GM21737 (cell line): ENCODE measurements around the gene FAAP20.

Source experiments
- ATAC-seq: cut with Tn5 transposase; IDR thresholded peaks from one replicate; pipeline ENCODE4 v1.9.1; 2021; ENCODE audit warnings: mild to moderate bottlenecking, moderate library complexity; ENCODE audit not compliant: unreplicated experiment

The FAAP20 gene

GRCh38 chr1:2230781-2231531 lies 36.4 kb upstream of the FAAP20 start:
- ATAC-seq = no peak

GRCh38 chr1:2229911-2230731 lies 35.5 kb upstream of the FAAP20 start:
- ATAC-seq = no peak

- no peak for ATAC-seq
Measured at GRCh38 chr1:2229037-2229864, 34.7 kb upstream of the FAAP20 start.

GRCh38 chr1:2228694-2229036 lies 34.1 kb upstream of the FAAP20 start:
- ATAC-seq = no peak

- no peak for ATAC-seq
Measured at GRCh38 chr1:2228157-2228594, 33.6 kb upstream of the FAAP20 start, which contains the start of gene SKI. TSS of gene SKI (plus strand) at chr1:2228319. CDS start at chr1:2228767, 448 bp downstream.

- ATAC-seq = peak; percentile 83
Measured at GRCh38 chr1:2227346-2228156, 33.0 kb upstream of the FAAP20 start.

- peak; percentile 1 for ATAC-seq
Measured at GRCh38 chr1:2226525-2227345, 32.2 kb upstream of the FAAP20 start.

- no peak for ATAC-seq
Measured at GRCh38 chr1:2224631-2225428, 30.3 kb upstream of the FAAP20 start.

- no peak for ATAC-seq
Measured at GRCh38 chr1:2224170-2224584, 29.6 kb upstream of the FAAP20 start.

- no peak for ATAC-seq
Measured at GRCh38 chr1:2221271-2221670, 26.7 kb upstream of the FAAP20 start.

- no peak for ATAC-seq
Measured at GRCh38 chr1:2216767-2217058, 22.1 kb upstream of the FAAP20 start.

- no peak for ATAC-seq
Measured at GRCh38 chr1:2215909-2216766, 21.6 kb upstream of the FAAP20 start.

- ATAC-seq = no peak
Measured at GRCh38 chr1:2215329-2215728, 20.8 kb upstream of the FAAP20 start.

- no peak for ATAC-seq
Measured at GRCh38 chr1:2214541-2215241, 20.1 kb upstream of the FAAP20 start.

- ATAC-seq = no peak
Measured at GRCh38 chr1:2213576-2214505, 19.3 kb upstream of the FAAP20 start.
